Measurements from ENCODE around the gene DNAH5.

Gene DNAH5

GRCh38 chr5:13976867-13977830 is 32.7 kb upstream of the DNAH5 start:
- Histone ChIP-seq H3K27me3 (no peaks in the 10 kb centered on the region), H3K4me2 (no peak overlapping the region), H3K4me1 (no peaks in the 10 kb centered on the region), H3K9ac (no peak overlapping the region), H3K9me3 (0 out of 2 replicates have a peak, but pooled peaks cover 5% of the 10 kb centered on the region), H3K27ac (no peak overlapping the region), H3K4me3 (no peak overlapping the region), H3K36me3 (no peaks in the 10 kb centered on the region), H4K20me1 (no peaks in the 10 kb centered on the region)
- TF ChIP-seq Cebpa-rat (IDR thresholded peaks at IDR 0.05) = no peak

- Histone ChIP-seq H3K4me2 (no peak overlapping the region), H3K9ac (no peak overlapping the region), H3K4me1 (no peaks in the 10 kb centered on the region), H3K36me3 (no peaks in the 10 kb centered on the region), H3K27ac (no peak overlapping the region), H3K9me3 (0 out of 2 replicates have a peak, but pooled peaks cover 5% of the 10 kb centered on the region), H4K20me1 (no peaks in the 10 kb centered on the region), H3K4me3 (no peak overlapping the region), H3K27me3 (no peaks in the 10 kb centered on the region)
- TF ChIP-seq Cebpa-rat (IDR thresholded peaks at IDR 0.05) = no peak
Measured at GRCh38 chr5:13976223-13976622, 31.7 kb upstream of the DNAH5 start.

GRCh38 chr5:13975246-13975645 is 30.8 kb upstream of the DNAH5 start:
- Histone ChIP-seq H3K9me3 (0 out of 2 replicates have a peak, but pooled peaks cover 5% of the 10 kb centered on the region), H3K27ac (no peak overlapping the region)
- no peak for TF ChIP-seq Cebpa-rat (IDR thresholded peaks at IDR 0.05)

GRCh38 chr5:13973724-13974123 is 29.2 kb upstream of the DNAH5 start:
- Histone ChIP-seq H3K9me3 (0 out of 2 replicates have a peak, but pooled peaks cover 5% of the 10 kb centered on the region), H3K27me3 (no peaks in the 10 kb centered on the region)

More at GRCh38 chr5:13975246-13975645, 30.8 kb upstream of the DNAH5 start:
- H3K36me3 ChIP-seq = no peaks in the 10 kb centered on the region
- no peaks in the 10 kb centered on the region for H3K27me3 ChIP-seq
- H3K4me3 ChIP-seq = no peak overlapping the region
- H3K4me1 ChIP-seq = no peaks in the 10 kb centered on the region
- no peak overlapping the region for H3K9ac ChIP-seq
- no peak overlapping the region for H3K4me2 ChIP-seq
- H4K20me1 ChIP-seq = no peaks in the 10 kb centered on the region

GRCh38 chr5:13972029-13972428 is 27.5 kb upstream of the DNAH5 start:
- no peaks in the 10 kb centered on the region for H3K4me1 ChIP-seq
- H3K4me3 ChIP-seq = no peak overlapping the region
- 0 out of 2 replicates have a peak, but pooled peaks cover 13% of the 10 kb centered on the region for H3K9me3 ChIP-seq
- no peaks in the 10 kb centered on the region for H3K36me3 ChIP-seq
- no peaks in the 10 kb centered on the region for H4K20me1 ChIP-seq
- no peak for TF ChIP-seq Cebpa-rat (IDR thresholded peaks at IDR 0.05)
- H3K4me2 ChIP-seq = no peak overlapping the region
- H3K27me3 ChIP-seq = no peaks in the 10 kb centered on the region
- H3K27ac ChIP-seq = no peak overlapping the region
- H3K9ac ChIP-seq = no peak overlapping the region

More at GRCh38 chr5:13973724-13974123, 29.2 kb upstream of the DNAH5 start:
- Histone ChIP-seq H3K36me3 (no peaks in the 10 kb centered on the region), H3K4me3 (no peak overlapping the region), H4K20me1 (no peaks in the 10 kb centered on the region), H3K27ac (no peak overlapping the region), H3K4me2 (no peak overlapping the region), H3K4me1 (no peaks in the 10 kb centered on the region), H3K9ac (no peak overlapping the region)
- no peak for TF ChIP-seq Cebpa-rat (IDR thresholded peaks at IDR 0.05)

GRCh38 chr5:13957032-13957645 is 12.7 kb upstream of the DNAH5 start:
- Histone ChIP-seq H3K4me3 (no peak overlapping the region), H3K36me3 (no peaks in the 10 kb centered on the region), H3K4me1 (no peaks in the 10 kb centered on the region), H3K27me3 (no peaks in the 10 kb centered on the region), H3K9me3 (peaks cover 8% of the 10 kb centered on the region; the same call in 1 of the 2 replicates), H4K20me1 (no peaks in the 10 kb centered on the region), H3K27ac (no peak overlapping the region), H3K4me2 (no peak overlapping the region), H3K9ac (no peak overlapping the region)
- no peak for TF ChIP-seq Cebpa-rat (IDR thresholded peaks at IDR 0.05)

GRCh38 chr5:13956471-13956870 is 12.0 kb upstream of the DNAH5 start:
- no peak overlapping the region for H3K4me2 ChIP-seq
- no peak overlapping the region for H3K9ac ChIP-seq
- no peaks in the 10 kb centered on the region for H3K4me1 ChIP-seq
- H3K27me3 ChIP-seq = no peaks in the 10 kb centered on the region
- no peaks in the 10 kb centered on the region for H3K36me3 ChIP-seq
- no peak for TF ChIP-seq Cebpa-rat (IDR thresholded peaks at IDR 0.05)
- H3K27ac ChIP-seq = no peak overlapping the region
- no peaks in the 10 kb centered on the region for H4K20me1 ChIP-seq
- no peak overlapping the region for H3K4me3 ChIP-seq
- peaks cover 8% of the 10 kb centered on the region; the same call in 1 of the 2 replicates for H3K9me3 ChIP-seq

- Histone ChIP-seq H3K27ac (no peak overlapping the region), H3K4me1 (no peaks in the 10 kb centered on the region), H3K9ac (no peak overlapping the region), H4K20me1 (no peaks in the 10 kb centered on the region), H3K36me3 (no peaks in the 10 kb centered on the region), H3K4me3 (no peak overlapping the region), H3K9me3 (peaks cover 8% of the 10 kb centered on the region; the same call in 1 of the 2 replicates), H3K4me2 (no peak overlapping the region), H3K27me3 (no peaks in the 10 kb centered on the region)
- TF ChIP-seq Cebpa-rat (IDR thresholded peaks at IDR 0.05) = no peak
Measured at GRCh38 chr5:13955896-13956295, 11.4 kb upstream of the DNAH5 start.

- H3K9me3 ChIP-seq = no peaks in the 10 kb centered on the region
- H3K36me3 ChIP-seq = no peaks in the 10 kb centered on the region
- H3K4me2 ChIP-seq = no peak overlapping the region
- no peaks in the 10 kb centered on the region for H3K4me1 ChIP-seq
- H3K4me3 ChIP-seq = no peak overlapping the region
- no peaks in the 10 kb centered on the region for H3K27me3 ChIP-seq
- no peaks in the 10 kb centered on the region for H4K20me1 ChIP-seq
- no peak for TF ChIP-seq Cebpa-rat (IDR thresholded peaks at IDR 0.05)
- no peak overlapping the region for H3K27ac ChIP-seq
- no peak overlapping the region for H3K9ac ChIP-seq
Measured at GRCh38 chr5:13946111-13946510, 1.6 kb upstream of the DNAH5 start.

GRCh38 chr5:13945271-13945670 is 783 bp upstream of the DNAH5 start:
- Histone ChIP-seq H3K9me3 (no peaks in the 10 kb centered on the region), H3K27ac (no peak overlapping the region), H4K20me1 (no peaks in the 10 kb centered on the region), H3K9ac (no peak overlapping the region), H3K36me3 (no peaks in the 10 kb centered on the region), H3K4me3 (no peak overlapping the region), H3K27me3 (no peaks in the 10 kb centered on the region), H3K4me2 (no peak overlapping the region), H3K4me1 (no peaks in the 10 kb centered on the region)
- TF ChIP-seq Cebpa-rat (IDR thresholded peaks at IDR 0.05) = no peak

Measured in BLaER1 (cell line).